HG02678 (cell line): ENCODE measurements around the gene KRTAP5-6.
"Not testable (repeated sequence)": the region's sequence is repeated elsewhere in the genome, so short reads cannot be mapped to it uniquely, and the experiment has no call there.

ENCODE experiments used
- ATAC-seq: cut with Tn5 transposase; IDR thresholded peaks from one replicate; pipeline ENCODE4 v1.9.1; 2021; ENCODE audit warnings: mild to moderate bottlenecking, moderate library complexity; ENCODE audit not compliant: unreplicated experiment

The KRTAP5-6 gene

GRCh38 chr11:1683216-1683615, 13.8 kb upstream of the KRTAP5-6 start:
- not testable (repeated sequence) for ATAC-seq

- not testable (repeated sequence) for ATAC-seq
Observed at GRCh38 chr11:1683904-1684572, 13.0 kb upstream of the KRTAP5-6 start.

- ATAC-seq = not testable (repeated sequence)
Observed at GRCh38 chr11:1684886-1685874, 11.8 kb upstream of the KRTAP5-6 start.

GRCh38 chr11:1686220-1686619, 10.8 kb upstream of the KRTAP5-6 start:
- not testable (repeated sequence) for ATAC-seq

GRCh38 chr11:1688336-1688947, 8.6 kb upstream of the KRTAP5-6 start:
- not testable (repeated sequence) for ATAC-seq

- ATAC-seq = not testable (repeated sequence)
Observed at GRCh38 chr11:1689250-1690166, 7.5 kb upstream of the KRTAP5-6 start.

- ATAC-seq = no peak
Observed at GRCh38 chr11:1690167-1691025, 6.6 kb upstream of the KRTAP5-6 start.

- no peak for ATAC-seq
Observed at GRCh38 chr11:1691026-1691877, 5.7 kb upstream of the KRTAP5-6 start.

GRCh38 chr11:1691878-1692707, 4.9 kb upstream of the KRTAP5-6 start:
- no peak for ATAC-seq

GRCh38 chr11:1692708-1693326, 4.2 kb upstream of the KRTAP5-6 start:
- ATAC-seq = no peak

GRCh38 chr11:1693327-1694063, 3.5 kb upstream of the KRTAP5-6 start:
- ATAC-seq = no peak

- ATAC-seq = peak; percentile 69
Observed at GRCh38 chr11:1694064-1694845, 2.7 kb upstream of the KRTAP5-6 start.

GRCh38 chr11:1694846-1695547, 2.0 kb upstream of the KRTAP5-6 start:
- no peak for ATAC-seq

GRCh38 chr11:1695548-1696108, 1.4 kb upstream of the KRTAP5-6 start:
- no peak for ATAC-seq

- ATAC-seq = no peak
Observed at GRCh38 chr11:1699771-1700170, 2.8 kb downstream of the KRTAP5-6 start.
